DMS79 treated with DMSO at 0.1 percent for 48 hours (cell line): ENCODE measurements around the gene ZNRD2.

Source experiments
- DNase-seq: peaks from one replicate; lab custom pipeline; 2025; lab: John Stamatoyannopoulos, UW

Gene ZNRD2

DNA sequence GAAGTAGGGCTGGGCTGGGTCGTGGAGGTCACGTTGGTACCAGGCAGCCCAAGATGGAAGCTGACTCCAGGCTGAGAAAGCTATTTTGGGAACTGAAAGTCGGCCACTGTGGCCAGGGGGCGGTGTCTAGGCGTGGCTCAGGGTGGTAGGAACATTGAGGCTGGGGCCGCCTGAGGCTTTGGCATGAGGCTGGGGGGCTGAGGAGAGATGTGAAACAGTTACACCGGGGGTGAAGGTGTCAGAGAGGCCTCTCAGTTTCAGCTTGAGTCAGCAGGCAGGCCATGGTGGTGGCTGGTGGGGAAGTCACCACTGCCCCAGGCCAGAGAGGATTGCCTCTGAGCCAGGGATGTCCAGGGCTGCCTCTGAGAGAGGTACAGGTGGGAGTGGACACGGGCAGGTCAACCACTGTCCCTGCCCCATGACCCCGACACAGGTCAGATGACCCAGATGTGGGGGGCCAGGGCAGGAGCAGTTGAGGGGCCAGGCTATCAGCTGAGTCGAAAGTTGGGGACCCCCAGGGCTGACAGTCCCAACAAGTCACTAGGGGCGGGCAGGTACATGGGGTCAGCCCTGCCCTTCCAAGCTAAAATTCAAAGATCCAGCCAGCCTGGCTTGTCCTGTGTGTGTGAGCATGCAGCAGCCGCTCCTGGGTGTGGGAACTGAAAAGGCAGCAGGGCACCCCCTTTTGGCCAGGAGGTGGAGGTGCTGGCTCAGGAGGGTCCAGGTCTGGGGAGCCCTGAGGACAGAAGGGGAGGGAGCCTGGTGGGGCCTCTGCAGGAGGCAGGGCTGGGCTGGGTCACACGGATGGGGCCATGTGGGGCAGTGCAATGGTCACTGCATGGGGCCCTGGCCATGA lies 18.1 kb downstream of the ZNRD2 start:
- DNase-seq: no peak

- DNase-seq: no peak
Observed at GRCh38 chr11:65589444-65590239, 19.4 kb downstream of the ZNRD2 start.

GRCh38 chr11:65590240-65590738 lies 20.0 kb downstream of the ZNRD2 start:
- DNase-seq: peak; percentile 88

DNA sequence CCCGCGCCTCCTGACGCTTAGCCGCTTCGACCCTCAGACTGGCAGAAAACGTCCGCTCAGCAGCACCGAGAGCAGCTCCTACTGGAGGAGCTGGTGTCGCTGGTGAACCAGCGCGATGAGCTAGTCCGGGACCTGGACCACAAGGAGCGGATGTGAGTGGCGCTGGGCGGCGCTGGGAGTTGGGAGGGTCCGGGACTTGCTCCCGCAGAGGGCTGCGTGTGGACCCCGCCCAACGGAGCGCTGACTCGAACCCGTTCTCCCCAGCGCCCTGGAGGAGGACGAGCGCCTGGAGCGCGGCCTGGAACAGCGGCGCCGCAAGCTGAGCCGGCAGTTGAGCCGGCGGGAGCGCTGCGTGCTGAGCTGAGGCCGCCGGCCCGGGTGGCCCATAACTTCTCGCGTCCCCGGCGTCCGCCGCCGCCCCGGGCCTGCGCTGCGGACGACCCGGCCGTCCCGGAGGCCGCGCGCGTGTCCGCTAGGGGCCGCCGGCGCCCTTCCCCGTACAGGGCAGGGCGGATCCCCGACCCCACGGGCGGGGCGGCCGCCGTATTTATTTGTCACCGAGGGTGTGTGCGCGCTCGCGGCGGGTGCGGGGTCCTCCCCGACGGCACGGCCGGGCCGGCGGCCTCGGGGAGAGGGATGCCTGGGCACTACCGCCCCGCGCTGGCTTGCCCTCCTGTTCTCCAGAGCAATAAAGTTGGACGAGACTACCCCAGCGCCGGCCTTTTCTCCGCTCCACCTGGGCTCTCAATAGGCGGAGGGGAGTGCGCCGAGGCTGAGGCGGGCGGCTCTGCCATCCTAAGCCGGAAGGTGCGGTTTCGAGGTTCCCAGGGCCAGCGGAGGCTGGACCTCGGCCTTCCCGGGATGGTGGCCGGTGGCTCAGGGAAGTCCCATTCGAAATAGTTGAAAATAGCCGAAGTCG lies 21.9 kb downstream of the ZNRD2 start:
- no peak for DNase-seq

DNA sequence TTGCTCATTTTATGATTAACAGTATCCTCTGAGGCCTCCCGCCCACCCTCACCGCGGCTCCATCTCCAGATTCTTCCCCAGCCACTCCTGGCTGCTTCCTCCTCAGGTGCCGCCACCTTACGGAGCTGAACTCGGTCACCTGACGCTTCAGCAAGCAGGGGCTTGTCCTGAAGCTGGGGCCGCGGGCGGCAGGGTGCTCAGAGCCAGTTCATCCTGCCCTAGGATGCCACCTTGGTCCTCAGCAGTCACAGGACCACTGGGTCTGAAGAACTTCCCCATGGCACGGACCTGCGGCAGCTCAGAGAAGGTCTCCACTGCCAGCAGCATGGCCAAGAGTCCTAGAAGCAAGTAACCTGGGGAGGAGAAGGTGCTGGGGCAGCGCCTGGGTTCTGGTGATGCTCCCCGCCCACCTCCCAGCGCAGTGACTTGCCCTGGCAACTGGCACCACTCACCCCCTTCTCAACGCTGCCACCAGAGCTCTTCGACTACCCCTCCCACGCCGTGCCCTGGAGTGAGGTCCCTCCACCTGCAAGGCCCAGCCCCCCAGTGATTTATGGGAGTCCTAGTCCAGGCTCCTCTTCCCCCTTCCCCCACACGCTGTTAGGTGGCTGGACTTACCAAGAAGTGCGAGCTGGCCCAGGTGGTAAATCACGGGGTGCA lies 22.7 kb downstream of the ZNRD2 start:
- DNase-seq: peak; percentile 83

DNA sequence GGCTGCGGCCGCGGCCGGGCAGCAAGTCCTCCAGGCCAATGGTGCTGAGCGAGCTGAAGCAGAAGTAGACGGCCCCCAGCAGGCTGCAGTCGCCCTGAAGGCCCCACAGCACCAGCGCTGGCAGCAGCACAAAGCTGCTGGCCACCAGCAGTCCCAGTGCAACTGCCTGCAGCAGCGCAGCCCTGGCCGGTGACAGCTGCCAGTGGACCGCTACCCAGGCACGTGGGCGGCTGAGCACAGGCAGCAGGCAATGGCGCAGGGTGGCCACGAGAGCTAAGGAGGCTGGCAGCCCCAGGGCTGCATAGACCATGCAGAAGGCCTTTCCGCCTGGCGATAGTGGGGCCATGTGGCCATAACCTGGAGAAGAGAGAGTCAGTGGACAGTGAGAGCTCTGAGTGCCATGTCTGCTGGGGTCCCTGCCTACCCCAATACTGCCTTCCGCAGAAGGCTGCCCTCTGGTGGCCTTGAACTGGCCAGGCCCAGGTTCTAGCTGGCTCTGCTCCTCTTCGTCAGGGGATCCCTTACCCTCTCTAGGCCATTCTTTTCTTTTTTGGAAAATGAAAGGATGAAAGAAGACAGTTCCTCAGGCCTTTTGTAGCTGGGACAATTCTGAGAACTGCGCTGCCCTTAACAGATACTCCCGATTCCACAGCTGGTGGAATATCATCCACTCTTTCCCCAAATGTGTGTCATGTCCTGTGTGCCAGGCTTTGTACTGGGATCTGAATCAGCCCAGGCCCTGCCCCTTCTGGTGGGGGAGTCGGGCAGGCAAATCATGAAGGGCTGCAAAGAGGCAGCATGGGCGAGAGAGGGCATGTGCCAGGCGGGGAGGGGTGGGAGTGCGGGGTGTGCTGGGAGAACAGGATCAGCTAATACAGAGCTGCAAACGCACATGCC lies 23.5 kb downstream of the ZNRD2 start:
- peak; percentile 42 for DNase-seq

- DNase-seq: no peak
Observed at GRCh38 chr11:65595131-65595530, 24.9 kb downstream of the ZNRD2 start.

DNA sequence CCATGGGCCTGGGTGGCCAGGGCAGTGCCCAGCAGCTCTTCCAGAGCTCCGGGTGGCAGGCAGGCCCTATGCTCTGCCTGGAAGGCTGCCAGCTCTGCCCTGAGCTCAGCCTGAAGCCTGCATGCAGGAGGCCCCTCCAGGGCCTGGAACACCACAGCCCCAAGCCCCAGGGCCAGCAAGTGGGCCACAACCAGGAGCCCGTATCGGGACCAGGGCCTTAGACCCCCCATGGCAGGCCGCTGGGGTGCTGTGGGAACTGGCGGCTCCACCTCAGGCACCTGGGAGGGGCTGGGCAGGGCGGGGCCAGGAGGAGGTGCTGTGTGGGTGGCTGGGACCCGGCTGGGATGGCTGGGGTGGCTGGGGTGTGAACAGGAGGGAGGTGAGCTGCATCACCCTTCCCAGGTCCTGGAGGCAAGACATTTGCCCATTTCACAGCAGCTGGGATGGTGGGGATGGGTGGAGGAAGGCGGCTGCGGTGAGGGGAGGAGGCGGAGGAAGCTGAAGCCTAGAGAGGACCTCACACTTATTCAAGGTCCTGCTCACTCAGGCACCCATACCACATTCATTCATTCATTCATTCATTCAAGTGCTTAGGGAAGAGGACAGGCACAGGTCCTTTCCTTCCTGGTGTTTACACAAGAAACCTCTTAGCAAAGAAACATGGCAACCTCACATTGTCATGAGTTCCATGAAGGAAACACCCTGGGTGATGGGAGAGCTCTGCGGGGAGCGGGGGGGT lies 25.4 kb downstream of the ZNRD2 start, which contains the start of gene KCNK7:
KCNK7 (minus strand) TSS at position 258 of the 739 bp plus-strand sequence; CDS start at position 230, 28 bp downstream.
- DNase-seq: no peak

DNA sequence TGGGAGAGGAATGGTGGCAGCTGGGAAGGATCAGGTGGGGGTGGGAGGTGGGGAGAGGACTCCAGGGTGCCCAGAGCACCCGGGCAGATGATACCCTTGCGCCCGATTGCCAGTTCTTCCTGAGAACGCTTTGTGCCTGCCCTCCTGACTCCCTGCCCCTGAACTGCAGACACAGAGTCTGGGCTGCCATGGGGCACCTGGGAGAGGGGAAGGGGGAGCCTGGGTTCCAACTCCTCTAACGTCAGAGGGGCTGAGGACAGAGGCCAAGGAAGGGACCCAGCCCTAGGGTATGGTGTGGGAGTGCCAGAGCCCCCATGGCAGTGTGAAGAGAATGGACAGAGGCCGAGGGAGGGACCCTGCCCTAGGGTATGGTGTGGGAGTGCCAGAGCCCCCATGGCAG lies 26.2 kb downstream of the ZNRD2 start:
- no peak for DNase-seq

DNA sequence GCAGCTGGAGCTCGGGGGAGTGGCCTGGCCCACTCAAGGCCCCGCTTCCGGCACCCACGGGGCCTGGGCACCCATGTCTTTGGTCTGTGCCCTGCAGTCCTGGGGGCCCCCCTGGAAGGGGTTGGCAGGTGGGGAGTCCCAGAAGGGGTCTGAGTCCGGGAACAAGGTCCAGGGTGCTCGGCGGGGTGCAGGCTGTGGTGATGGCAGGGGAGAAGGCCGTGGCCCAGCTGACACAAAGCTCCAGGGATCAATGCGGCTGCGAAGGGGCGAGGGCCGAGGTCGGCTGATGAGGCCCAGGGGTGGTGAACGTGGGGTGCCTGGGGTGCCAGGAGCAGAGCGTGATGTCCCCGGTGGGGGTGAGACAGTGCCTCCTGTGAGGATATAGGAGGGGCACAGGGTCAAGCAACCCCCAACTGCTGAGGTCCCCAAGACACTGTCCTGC lies 28.0 kb downstream of the ZNRD2 start:
- DNase-seq: no peak

- no peak for DNase-seq
Observed at GRCh38 chr11:65599216-65599954, 29.1 kb downstream of the ZNRD2 start.

GRCh38 chr11:65599955-65600246 lies 29.6 kb downstream of the ZNRD2 start:
- DNase-seq: no peak

DNA sequence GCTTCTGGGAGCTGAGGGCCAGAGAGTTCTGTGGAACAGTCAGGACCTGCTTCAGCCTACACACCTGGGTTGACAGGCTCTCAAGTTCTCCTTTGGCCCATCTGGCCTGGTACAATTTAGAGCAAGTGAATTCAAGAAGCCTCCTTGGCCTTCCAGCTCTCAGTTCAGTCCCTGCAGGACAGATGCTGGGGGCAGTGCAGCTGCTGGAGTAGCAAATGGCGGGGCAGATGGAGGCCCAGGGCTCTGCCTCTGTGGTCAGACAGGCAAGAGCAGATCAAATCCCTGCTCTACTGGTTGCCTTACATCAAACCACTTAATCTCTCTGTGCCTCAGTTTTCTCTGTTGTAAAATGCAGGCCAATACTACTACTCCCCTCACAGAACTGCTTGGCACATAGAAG lies 34.0 kb downstream of the ZNRD2 start:
- no peak for DNase-seq

GRCh38 chr11:65606876-65607613 lies 36.8 kb downstream of the ZNRD2 start:
- DNase-seq: no peak

DNA sequence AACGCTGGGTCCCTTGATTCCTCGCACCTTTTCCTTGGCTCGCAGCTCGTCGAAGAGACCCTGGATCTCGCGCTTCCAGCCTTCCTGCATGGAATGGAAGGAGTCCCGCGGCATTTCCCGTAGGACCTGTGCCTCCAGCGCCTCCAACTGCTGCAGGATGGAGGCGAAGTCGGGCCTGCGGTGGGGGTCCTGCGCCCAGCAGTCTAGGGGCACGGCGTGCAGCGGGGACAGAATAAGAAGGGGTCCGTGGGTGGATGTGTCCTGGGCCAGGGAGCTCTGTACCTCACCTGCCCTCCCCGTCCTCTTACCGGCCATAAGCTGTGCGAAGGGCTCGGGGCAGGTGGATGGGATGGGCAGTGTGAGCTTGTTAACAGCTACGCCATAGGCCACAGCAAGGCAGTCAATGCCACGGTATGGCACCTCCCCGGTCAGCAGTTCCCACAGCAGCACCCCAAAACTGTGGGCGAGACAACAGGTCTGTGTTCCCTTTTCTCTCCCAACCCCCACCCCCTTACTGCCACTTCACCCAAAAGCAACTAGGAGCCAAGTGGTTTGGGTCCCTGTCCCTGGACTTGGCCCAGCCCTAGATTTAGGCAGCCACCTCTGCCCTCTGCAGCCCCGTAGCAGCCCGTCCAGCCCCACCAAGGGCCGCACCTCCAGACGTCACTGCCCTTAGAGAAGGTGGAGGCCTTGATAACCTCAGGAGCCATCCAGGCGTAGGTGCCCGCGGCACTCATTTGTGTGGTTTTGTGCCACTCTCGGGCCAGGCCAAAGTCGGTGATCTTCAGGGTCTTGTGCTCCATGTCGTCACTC lies 37.5 kb downstream of the ZNRD2 start:
- no peak for DNase-seq

GRCh38 chr11:65609229-65609628 lies 39.0 kb downstream of the ZNRD2 start:
- DNase-seq: no peak

- no peak for DNase-seq
Observed at GRCh38 chr11:65609665-65610064, 39.4 kb downstream of the ZNRD2 start.
